Endothelial cell of umbilical vein (primary cell): ENCODE results near the gene USP25. TPM values are rescaled to one million over a fixed set of nuclear protein-coding genes. Genes with fewer than 3 reads are reported as not detected.

ENCODE experiments used
- BruUV-seq: library from RNA; stranded (reverse); fragments of 400-500 nt; replicated peaks from 2 replicates; lab custom pipeline; 2021; lab: Mats Ljungman, UMichigan
- CTCF ChIA-PET: fragments of 300-600, 350-600 bp; sonication (Branson Sonifier 250); formaldehyde crosslinking; loops from one replicate; lab custom pipeline; 2021; ENCODE audit warnings: antibody characterized with exemption, inconsistent platforms; lab: Charles Lee
- POLR2A ChIA-PET: fragments of 300-600, 350-600 bp; sonication (Branson Sonifier 250); formaldehyde crosslinking; loops from one replicate; lab custom pipeline; 2021; ENCODE audit warnings: antibody characterized with exemption, inconsistent platforms; lab: Charles Lee
- DNase-seq: peaks from one replicate; pipeline ENCODE4 v3.0.0-alpha.2; 2011; ENCODE audit warnings: low read depth, low spot score
- FAIRE-seq: peaks from 2 replicates; lab custom pipeline; 2011; peaks lifted over from hg19 to GRCh38; lab: Jason Lieb, UNC
- H2AFZ ChIP-seq: 2 replicates; pipeline ENCODE4 v1.6.0; 2012; ENCODE audit warnings: low read depth, low read length, control low read depth, inconsistent platforms
- H3K27ac ChIP-seq: 2 replicates; pipeline ENCODE4 v1.5.1; 2011; ENCODE audit warnings: low read depth, mild to moderate bottlenecking, control low read depth, low read length, moderate library complexity; ENCODE audit not compliant: insufficient read depth
- H3K27me3 ChIP-seq, 2 experiments: 2 replicates each; pipeline versions ENCODE4 v1.6.0 to v1.6.1; 2011; ENCODE audit warnings: low read length in 2 of 2, mixed read lengths in 1 of 2; ENCODE audit not compliant: control insufficient read depth in 2 of 2, insufficient read depth in 2 of 2
- H3K36me3 ChIP-seq, 2 experiments: 2 replicates in 1 of 2; 3 replicates in 1 of 2; pipeline ENCODE4 v1.5.1; 2011; ENCODE audit warnings: low read length in 2 of 2, mild to moderate bottlenecking in 1 of 2, moderate library complexity in 1 of 2; ENCODE audit not compliant: control insufficient read depth in 2 of 2, insufficient read depth in 2 of 2; ENCODE audit errors: extremely low read depth in 1 of 2
- H3K4me1 ChIP-seq: 3 replicates; pipeline ENCODE4 v1.5.1; 2011; ENCODE audit warnings: mild to moderate bottlenecking, low read length; ENCODE audit not compliant: control insufficient read depth, insufficient read depth; ENCODE audit errors: extremely low read depth
- H3K4me2 ChIP-seq: 2 replicates; pipeline ENCODE4 v1.6.1; 2011; ENCODE audit warnings: low read length, control low read depth, mixed read lengths; ENCODE audit not compliant: insufficient read depth
- H3K4me3 ChIP-seq, 3 experiments: fragments of 200-600 bp in 1 of 3; sonication (generic), shearing (Covaris generic) in 1 of 3; replicated peaks in 1 of 3; 2 replicates each; pipeline ENCODE4 v1.5.1; 2011 to 2016; ENCODE audit warnings: control low read depth in 3 of 3, low read length in 3 of 3, mild to moderate bottlenecking in 2 of 3, inconsistent platforms in 1 of 3, low read depth in 1 of 3, moderate library complexity in 1 of 3; ENCODE audit not compliant: insufficient read depth in 1 of 3
- H3K79me2 ChIP-seq: 2 replicates; pipeline ENCODE4 v1.6.0; 2012; ENCODE audit warnings: low read length, inconsistent platforms; ENCODE audit not compliant: control insufficient read depth, insufficient read depth
- H3K9ac ChIP-seq: replicated peaks from 2 replicates; pipeline ENCODE3; 2011; ENCODE audit warnings: low read length, control low read depth; ENCODE audit not compliant: insufficient read depth; ENCODE audit errors: extremely low read depth
- H3K9me1 ChIP-seq: replicated peaks from 3 replicates; pipeline ENCODE4 v1.6.0; 2011; ENCODE audit warnings: mild to moderate bottlenecking, low read length; ENCODE audit not compliant: control insufficient read depth, insufficient read depth; ENCODE audit errors: extremely low read depth
- H3K9me3 ChIP-seq: replicated peaks from 2 replicates; pipeline ENCODE4 v1.5.1; 2012; ENCODE audit warnings: low read length, inconsistent platforms; ENCODE audit not compliant: control insufficient read depth, insufficient read depth
- H4K20me1 ChIP-seq: replicated peaks from 2 replicates; pipeline ENCODE3; 2011; ENCODE audit warnings: mild to moderate bottlenecking, low read length; ENCODE audit not compliant: control insufficient read depth, insufficient read depth; ENCODE audit errors: extremely low read depth
- CTCF ChIP-seq, 2 donors: IDR thresholded peaks; 1 replicate in 1 of 2; 2 replicates in 1 of 2; pipeline ENCODE4 v1.5.1; 2011; ENCODE audit warnings: low read length in 2 of 2, mild to moderate bottlenecking in 2 of 2, moderate library complexity in 2 of 2, control low read depth in 1 of 2, inconsistent platforms in 1 of 2, low read depth in 1 of 2; ENCODE audit not compliant: insufficient read depth in 1 of 2; ENCODE audit errors: extremely low read depth in 1 of 2
- EZH2 ChIP-seq: IDR thresholded peaks from 2 replicates; pipeline ENCODE4 v1.6.1; 2012; ENCODE audit warnings: borderline replicate concordance, low read depth, mild to moderate bottlenecking, moderate library complexity, low read length, inconsistent platforms; ENCODE audit not compliant: severe bottlenecking
- FOS ChIP-seq: IDR thresholded peaks from 2 replicates; pipeline ENCODE4 v1.6.1; 2011; ENCODE audit warnings: mild to moderate bottlenecking, low read length, moderate library complexity, borderline replicate concordance; ENCODE audit not compliant: insufficient read depth
- GATA2 ChIP-seq: IDR thresholded peaks from 2 replicates; pipeline ENCODE4 v1.7.0; 2011; ENCODE audit warnings: low read depth, mild to moderate bottlenecking, moderate library complexity, mixed read lengths, low read length; ENCODE audit not compliant: insufficient read length, insufficient read depth
- JUN ChIP-seq: IDR thresholded peaks from 2 replicates; pipeline ENCODE4 v1.6.1; 2011; ENCODE audit warnings: borderline replicate concordance, low read depth; ENCODE audit not compliant: insufficient read length, insufficient read depth
- POLR2AphosphoS5 ChIP-seq: IDR thresholded peaks from 2 replicates; pipeline ENCODE4 v1.6.1; 2012; ENCODE audit warnings: low read depth, mild to moderate bottlenecking, control low read depth, low read length, moderate library complexity; ENCODE audit not compliant: insufficient read depth
- dilution Hi-C: fragments of 300-500 bp; cut with MboI; formaldehyde crosslinking; loops from one replicate; pipeline ENCODE4 v1.15.0; 2019; ENCODE audit warnings: low sequenced_read_pairs; ENCODE audit not compliant: extremely low pct_ligation_motif_present
- intact Hi-C: fragments of 100-400 bp; cut with micrococcal nuclease; formaldehyde crosslinking; loops from one replicate; pipeline ENCODE4 v1.10.0; 2022
- polyA plus RNA-seq, 4 experiments: library from polyadenylated mRNA; depleted of rRNA in 3 of 4; stranded (reverse) in 3 of 4; unstranded in 1 of 4; fragments of >200 nt; gene quantifications; 2 replicates each; pipeline versions ENCODE4 v1.2.1 to v1.2.3, GENCODE V29; 2011 to 2012; ENCODE audit warnings: missing spikeins in 1 of 4
- total RNA-seq: library from RNA; stranded (reverse); gene quantifications from 2 replicates; pipeline ENCODE4 v1.2.3, GENCODE V29; 2021
- TF ChIP-seq, protein P1 (sequence below): IDR thresholded peaks from 2 replicates; pipeline ENCODE4 v1.6.1; 2011; ENCODE audit not compliant: insufficient read depth, insufficient read length

Gene USP25
- total and polyA plus RNA-seq, 2 donors (not counting 3 experiments of a cell fraction or from before 2014, with no cell fraction given) = 14.4 to 67.5 TPM

DNA sequence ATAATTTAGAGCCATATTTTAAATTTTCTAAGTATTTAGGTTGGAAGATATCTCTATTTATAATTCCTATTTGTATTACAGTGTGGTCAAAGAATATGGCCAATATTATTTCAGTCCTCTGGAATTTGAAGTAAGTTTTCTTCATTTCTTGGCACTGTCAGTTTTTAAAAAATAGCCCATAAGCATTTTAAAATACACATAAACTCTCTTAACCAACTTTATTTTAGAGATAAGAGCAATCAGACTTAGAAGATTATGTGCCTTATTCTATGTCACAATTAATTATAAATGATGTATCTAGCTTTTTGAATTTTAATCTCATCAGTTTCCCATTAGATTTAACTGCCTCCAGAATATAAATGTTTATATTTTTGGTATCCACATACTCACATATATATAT, 130.8 kb downstream of the USP25 start:
- Histone ChIP-seq H3K4me2 (no peak overlapping the region), H3K4me3 (no peak overlapping the region), H4K20me1 (no peaks in the 10 kb centered on the region), H2AFZ (no peak overlapping the region), H3K36me3 (peaks cover 0 to 12% of the 10 kb centered on the region in 2 experiments), H3K27ac (no peak overlapping the region), H3K9me3 (no peaks in the 10 kb centered on the region), H3K9ac (no peak overlapping the region), H3K4me1 (peaks cover 7% of the 10 kb centered on the region), H3K27me3 (no peaks in the 10 kb centered on the region), H3K9me1 (no peaks in the 10 kb centered on the region), H3K79me2 (peaks cover 2% of the 10 kb centered on the region)
- no TSS peak for BruUV-seq
- TF ChIP-seq GATA2 (no peak), FOS (no peak), EZH2 (no peak), POLR2AphosphoS5 (no peak), CTCF (IDR thresholded peaks at IDR 0.05; ENCODE audit: extremely low read depth in 1 of 2, insufficient read depth in 1 of 2, low read depth in 1 of 2, low read length in 2 of 2) (no peak), JUN (no peak)
- TF ChIP-seq, protein P1, sequence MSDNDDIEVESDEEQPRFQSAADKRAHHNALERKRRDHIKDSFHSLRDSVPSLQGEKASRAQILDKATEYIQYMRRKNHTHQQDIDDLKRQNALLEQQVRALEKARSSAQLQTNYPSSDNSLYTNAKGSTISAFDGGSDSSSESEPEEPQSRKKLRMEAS = no peak
- DNase-seq = no peak
- intact Hi-C loops (no loop called here), dilution Hi-C loops (no loop called here)
- ChIA-PET CTCF (no interaction called here), POLR2A (no interaction called here)
- FAIRE-seq = no peak
